Measurements from ENCODE around the gene NKX1-1.
"Not testable (repeated sequence)": the region's sequence is repeated elsewhere in the genome, so short reads cannot be mapped to it uniquely, and the experiment has no call there.

NKX1-1 gene

DNA sequence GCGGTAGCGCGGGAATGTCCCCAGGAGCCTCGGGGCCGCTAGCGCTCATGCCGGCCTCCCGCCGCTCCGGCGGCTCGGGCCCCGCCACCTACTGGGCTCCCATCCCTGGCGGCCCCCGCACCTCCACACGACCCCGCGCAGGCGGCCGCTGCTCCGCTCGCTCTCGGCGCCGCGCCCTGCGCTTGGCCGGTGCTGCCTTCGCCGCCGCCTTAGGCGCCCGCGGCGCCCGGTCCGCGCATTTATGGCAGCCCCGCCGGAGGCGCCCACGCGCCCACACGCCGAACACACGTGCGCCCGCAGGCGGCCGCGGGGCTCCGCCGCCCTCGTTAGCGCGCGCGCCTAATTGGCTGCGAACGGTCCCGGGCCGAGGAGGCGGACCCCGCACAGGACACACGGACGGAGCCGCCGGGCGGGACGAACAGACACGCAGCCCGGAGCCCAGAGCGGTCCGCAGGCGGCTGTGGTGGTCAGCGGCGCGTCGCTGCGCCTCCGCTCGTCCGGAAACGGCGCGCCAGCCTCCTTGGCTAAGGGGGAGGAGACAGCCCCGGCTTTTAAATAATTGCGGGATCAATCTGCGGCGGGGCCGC lies at the start of gene NKX1-1:
NKX1-1 (minus strand) TSS at position 49 of the 587 bp plus-strand sequence; CDS start at position 49, 0 bp downstream.
- no peak for DNase-seq (ENCODE audit: low read depth)

DNA sequence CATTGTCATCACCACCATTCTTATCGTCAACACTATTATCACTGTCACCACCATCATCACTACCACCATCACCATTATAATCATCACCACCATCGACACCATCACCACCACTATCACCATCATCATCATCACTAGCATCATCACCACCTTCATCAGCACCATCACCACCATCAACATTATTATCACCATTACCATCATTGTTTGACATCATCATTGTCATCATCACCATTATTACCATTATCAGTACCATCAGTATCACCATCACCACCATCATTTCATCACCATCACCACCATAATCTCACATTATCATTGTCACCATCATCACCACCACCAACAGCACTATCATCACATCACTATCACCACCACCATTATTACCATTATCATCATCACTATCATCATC lies 47.5 kb upstream of the NKX1-1 start:
- no peak for DNase-seq (ENCODE audit: low read depth)

GRCh38 chr4:1452431-1453051 lies 46.3 kb upstream of the NKX1-1 start:
- DNase-seq (ENCODE audit: low read depth), result no peak

DNA sequence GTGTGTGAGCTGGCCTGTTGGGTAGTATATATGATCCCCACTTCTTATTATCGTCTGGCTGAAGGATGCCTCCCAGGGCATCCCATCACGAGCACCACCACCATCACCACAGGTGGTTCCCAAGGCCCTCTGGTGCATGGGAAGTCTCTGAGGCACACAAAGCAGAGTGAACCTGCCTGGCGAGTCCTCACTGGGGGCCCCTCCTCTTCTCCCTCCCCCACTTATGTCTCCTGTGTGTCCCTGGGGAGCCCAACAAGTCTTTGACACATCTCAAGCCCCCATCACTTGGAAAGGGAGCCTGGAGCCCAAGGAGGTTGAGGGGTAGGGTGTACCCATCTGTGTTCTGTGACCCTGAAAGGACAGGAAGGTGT lies 45.5 kb upstream of the NKX1-1 start:
- no peak for DNase-seq (ENCODE audit: low read depth)

DNA sequence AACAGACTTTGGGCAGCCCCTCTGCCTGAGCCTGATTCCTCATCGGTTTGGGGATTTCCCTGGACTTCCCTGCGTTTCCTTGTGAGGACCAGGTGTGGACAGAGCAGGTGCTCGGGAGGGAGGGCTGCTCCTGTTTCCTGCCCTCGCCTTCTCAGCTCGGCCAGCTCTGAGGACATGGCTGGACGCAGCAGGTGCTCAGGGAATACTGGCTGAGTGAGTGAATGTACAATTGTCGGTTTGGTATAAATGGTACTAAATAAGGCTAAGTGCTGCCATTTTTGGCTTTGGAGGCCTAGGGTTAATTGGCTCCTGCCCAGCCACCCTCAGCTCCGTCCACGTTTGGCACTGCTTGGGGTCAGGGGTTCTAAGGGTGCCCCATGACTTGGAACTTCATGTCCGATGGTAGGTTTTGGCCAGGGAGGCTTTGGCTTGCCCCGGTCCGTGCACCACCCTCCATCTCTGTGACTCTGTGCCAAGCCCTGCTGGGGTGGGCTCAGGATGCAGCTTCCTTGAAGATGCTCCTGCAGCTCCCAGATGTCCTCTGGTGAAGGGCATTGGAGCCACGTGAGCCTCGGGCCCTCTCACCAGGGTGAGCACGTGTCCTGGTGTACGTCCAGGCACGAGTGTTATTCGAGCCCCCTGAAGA lies 45.0 kb upstream of the NKX1-1 start:
- no peak for DNase-seq (ENCODE audit: low read depth)

- DNase-seq (ENCODE audit: low read depth), result no peak
Measured at GRCh38 chr4:1449833-1450741, 43.8 kb upstream of the NKX1-1 start.

GRCh38 chr4:1449475-1449832 lies 43.2 kb upstream of the NKX1-1 start:
- no peak for DNase-seq (ENCODE audit: low read depth)

DNA sequence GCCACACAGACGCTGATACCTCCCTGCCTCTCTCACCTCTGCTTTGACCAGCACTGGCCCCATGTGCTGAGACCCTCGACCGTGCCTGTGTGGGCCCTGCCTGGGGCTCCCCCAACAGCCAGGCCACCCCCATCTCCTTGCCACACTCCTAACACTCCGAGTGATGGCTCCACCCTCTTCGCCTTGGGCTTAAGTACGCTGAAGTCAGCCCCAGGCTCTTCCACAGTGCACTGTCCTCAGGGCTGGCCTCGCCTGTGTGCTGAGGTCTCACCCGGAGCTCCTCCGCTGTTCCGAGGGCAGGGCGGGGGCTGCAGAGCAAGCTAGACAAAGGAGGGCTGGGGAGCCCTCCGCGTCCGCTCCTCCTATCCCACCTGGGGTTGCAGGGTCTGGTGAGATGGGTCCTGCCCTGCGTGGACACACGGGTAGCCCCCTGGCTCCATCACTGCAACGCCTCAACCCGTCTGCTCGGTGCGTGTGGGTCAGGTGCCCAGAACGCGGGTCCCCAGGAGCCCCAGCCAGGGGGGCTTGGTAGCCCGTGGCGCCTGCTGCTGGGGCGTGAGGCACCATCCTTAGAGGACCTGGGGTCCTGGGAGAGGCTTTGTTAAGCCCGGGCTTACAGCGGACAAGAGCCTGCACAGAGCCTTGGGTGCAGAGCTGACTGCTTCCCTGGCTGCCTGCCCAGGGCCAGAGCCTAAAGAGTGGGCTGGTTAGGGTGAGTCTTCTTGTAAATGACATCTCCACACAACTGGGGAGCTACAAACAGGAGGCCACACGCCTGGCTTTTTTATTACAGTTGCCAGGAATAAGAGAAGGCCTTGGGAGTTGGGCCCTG lies 42.6 kb upstream of the NKX1-1 start:
- no peak for DNase-seq (ENCODE audit: low read depth)

DNA sequence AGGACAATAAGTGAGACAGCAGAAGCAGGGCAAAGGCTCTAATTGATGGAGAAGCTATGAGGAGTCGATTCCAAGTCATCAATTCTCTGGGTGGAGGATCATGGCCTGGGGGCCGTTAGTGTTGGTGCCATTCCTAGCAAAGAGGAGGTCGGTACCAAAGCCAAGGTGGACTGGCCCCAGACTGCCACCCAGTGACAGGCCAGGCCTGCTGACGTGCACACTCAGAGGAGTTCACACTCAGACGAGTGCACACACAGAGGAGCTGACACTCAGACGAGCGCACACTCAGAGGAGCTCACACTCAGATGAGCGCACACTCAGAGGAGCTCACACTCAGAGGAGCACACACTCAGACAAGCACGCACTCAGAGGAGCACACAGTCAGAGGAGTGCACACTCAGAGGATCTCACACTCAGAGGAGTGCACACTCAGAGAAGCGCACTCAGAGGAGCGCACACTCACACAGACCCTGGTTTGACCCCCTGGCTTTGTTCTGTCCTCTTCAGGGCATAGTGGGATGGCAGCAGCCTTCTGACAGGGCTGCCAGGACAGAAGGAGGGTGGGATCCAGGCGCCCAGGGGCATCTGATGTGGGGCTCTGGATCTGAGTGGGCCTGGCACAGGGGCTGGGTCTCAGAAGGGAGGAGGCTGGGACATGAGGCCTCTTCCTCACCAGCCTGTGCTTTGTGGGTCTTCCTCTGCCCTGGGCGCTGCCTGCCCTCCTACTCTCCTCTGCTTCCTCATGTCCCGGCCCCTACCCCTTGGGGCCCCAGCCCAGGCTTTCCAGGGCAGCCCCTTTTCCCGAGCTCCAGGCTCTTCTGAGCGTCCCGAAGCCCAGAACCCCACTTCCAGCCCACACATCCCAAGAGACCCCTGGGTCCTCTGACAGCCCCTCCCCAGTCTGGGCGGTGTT lies 41.7 kb upstream of the NKX1-1 start:
- no peak for DNase-seq (ENCODE audit: low read depth)

GRCh38 chr4:1446502-1447386 lies 40.5 kb upstream of the NKX1-1 start:
- DNase-seq (ENCODE audit: low read depth), result no peak

GRCh38 chr4:1445716-1446445 lies 39.6 kb upstream of the NKX1-1 start:
- no peak for DNase-seq (ENCODE audit: low read depth)

DNA sequence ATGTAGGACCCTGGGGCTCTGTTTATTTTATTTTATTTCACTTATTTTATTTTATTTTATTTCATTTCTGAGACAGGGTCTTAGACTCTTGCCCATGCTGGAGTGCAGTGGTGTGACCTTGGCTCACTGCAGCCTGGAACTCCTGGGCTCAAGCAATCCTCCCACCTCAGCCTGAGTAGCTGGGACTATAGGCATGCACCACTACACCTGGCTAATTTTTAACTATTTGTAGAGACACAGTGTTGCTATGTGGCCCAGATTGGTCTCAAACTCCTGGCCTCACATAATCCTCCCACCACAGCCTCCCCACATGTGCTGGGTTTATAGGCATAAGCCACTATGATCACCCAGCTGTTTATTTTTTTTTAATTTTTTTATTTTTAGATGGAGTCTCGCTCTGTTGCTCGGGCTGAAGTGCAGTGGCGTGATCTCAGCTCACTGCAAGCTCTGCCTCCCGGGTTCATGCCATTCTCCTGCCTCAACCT lies 37.5 kb upstream of the NKX1-1 start:
- not testable (repeated sequence) for DNase-seq (ENCODE audit: low read depth)

- DNase-seq (ENCODE audit: low read depth), result no peak
Measured at GRCh38 chr4:1427010-1427409, 20.8 kb upstream of the NKX1-1 start.

- no peak for DNase-seq (ENCODE audit: low read depth)
Measured at GRCh38 chr4:1421657-1422056, 15.4 kb upstream of the NKX1-1 start.

DNA sequence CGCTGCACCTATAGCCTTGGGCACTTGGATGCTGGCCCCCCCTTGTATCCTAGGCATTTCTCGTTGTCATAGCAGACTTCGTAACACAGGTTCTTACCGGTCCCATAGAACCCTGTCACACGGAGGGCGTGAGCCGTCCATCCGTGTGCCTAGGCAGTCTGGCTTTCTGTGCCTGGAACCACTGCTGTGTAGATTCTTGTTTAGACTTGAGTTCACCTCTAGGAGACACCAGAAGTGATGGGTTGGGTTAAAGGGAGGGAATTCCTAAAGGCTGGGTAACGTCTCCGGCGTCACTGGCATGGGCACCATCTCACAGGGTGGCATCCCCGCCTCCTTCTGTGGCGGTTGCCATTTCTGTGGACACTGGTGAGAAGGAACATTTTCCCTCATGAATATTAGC lies 13.5 kb upstream of the NKX1-1 start:
- DNase-seq (ENCODE audit: low read depth), result no peak

- DNase-seq (ENCODE audit: low read depth), result no peak
Measured at GRCh38 chr4:1418494-1419285, 12.4 kb upstream of the NKX1-1 start.

- no peak for DNase-seq (ENCODE audit: low read depth)
Measured at GRCh38 chr4:1417522-1418390, 11.5 kb upstream of the NKX1-1 start.

Data from activated T-cell treated with anti-CD3 and anti-CD28 coated beads for 24 hours (primary cell).